Measurements from ENCODE around the gene ZC3H12C. TPM values are rescaled to one million over a fixed set of nuclear protein-coding genes. Genes with fewer than 3 reads are reported as not detected.
A peak's percentile ranks its signal among the peaks of the same experiment; 100 is the strongest.

Gene ZC3H12C
- total and polyA plus RNA-seq, 2 of the 13 experiments (the other 11 are each of a cell fraction or from before 2014, with no cell fraction given), result 2.4 to 5.7 TPM

GRCh38 chr11:110093407-110094297 lies 460 bp downstream of the ZC3H12C start (continued):
- peak; percentile 99 for TF ChIP-seq ZFY (CRISPR knock-in tag; IDR thresholded peaks at IDR 0.05)
- no peak for TF ChIP-seq HOMEZ (CRISPR knock-in tag; IDR thresholded peaks at IDR 0.05; ENCODE audit: low read depth)
- no peak for TF ChIP-seq ZNF24 (IDR thresholded peaks at IDR 0.05)
- peak; percentile 59; the same call in 1 of the 2 replicates for TF ChIP-seq GABPB1 (CRISPR knock-in tag; IDR thresholded peaks at IDR 0.05)
- 0 out of 2 replicates have a peak, but pooled peaks have one; percentile 35 for TF ChIP-seq HDAC2 (CRISPR knock-in tag; IDR thresholded peaks at IDR 0.05)
- 0 out of 2 replicates have a peak, but pooled peaks have one; percentile 49 for TF ChIP-seq HES4 (CRISPR knock-in tag; IDR thresholded peaks at IDR 0.05; ENCODE audit: borderline replicate concordance)
- peak; percentile 28; the same call in 1 of the 2 replicates for TF ChIP-seq SAP130 (CRISPR knock-in tag; IDR thresholded peaks at IDR 0.05; ENCODE audit: low read depth)
- peak; percentile 66; the same call in 1 of the 2 replicates for TF ChIP-seq TAF1 (CRISPR knock-in tag; IDR thresholded peaks at IDR 0.05)
- TF ChIP-seq ZNF496 (CRISPR knock-in tag; IDR thresholded peaks at IDR 0.05; ENCODE audit: insufficient replicate concordance), result no peak
- TF ChIP-seq SPEN (CRISPR knock-in tag; IDR thresholded peaks at IDR 0.05; ENCODE audit: low read depth), result peak; percentile 46; the same call in 1 of the 2 replicates
- TF ChIP-seq MIER2 (CRISPR knock-in tag; IDR thresholded peaks at IDR 0.05), result no peak
- TF ChIP-seq NFKB2 (CRISPR knock-in tag; IDR thresholded peaks at IDR 0.05; ENCODE audit: borderline replicate concordance), result peak; percentile 77; the same call in 1 of the 2 replicates
- peak; percentile 62 for TF ChIP-seq ARID5B (CRISPR knock-in tag; IDR thresholded peaks at IDR 0.05)
- no peak for TF ChIP-seq ZNF614 (CRISPR knock-in tag; IDR thresholded peaks at IDR 0.05; ENCODE audit: borderline replicate concordance)
- TF ChIP-seq MEIS2 (CRISPR knock-in tag; IDR thresholded peaks at IDR 0.05), result 0 out of 2 replicates have a peak, but pooled peaks have one; percentile 28
- TF ChIP-seq ZSCAN20 (CRISPR knock-in tag; IDR thresholded peaks at IDR 0.05; ENCODE audit: borderline replicate concordance), result peak; percentile 37; the same call in 1 of the 2 replicates
- TF ChIP-seq RBAK (CRISPR knock-in tag; IDR thresholded peaks at IDR 0.05), result no peak
- TF ChIP-seq, protein P1, sequence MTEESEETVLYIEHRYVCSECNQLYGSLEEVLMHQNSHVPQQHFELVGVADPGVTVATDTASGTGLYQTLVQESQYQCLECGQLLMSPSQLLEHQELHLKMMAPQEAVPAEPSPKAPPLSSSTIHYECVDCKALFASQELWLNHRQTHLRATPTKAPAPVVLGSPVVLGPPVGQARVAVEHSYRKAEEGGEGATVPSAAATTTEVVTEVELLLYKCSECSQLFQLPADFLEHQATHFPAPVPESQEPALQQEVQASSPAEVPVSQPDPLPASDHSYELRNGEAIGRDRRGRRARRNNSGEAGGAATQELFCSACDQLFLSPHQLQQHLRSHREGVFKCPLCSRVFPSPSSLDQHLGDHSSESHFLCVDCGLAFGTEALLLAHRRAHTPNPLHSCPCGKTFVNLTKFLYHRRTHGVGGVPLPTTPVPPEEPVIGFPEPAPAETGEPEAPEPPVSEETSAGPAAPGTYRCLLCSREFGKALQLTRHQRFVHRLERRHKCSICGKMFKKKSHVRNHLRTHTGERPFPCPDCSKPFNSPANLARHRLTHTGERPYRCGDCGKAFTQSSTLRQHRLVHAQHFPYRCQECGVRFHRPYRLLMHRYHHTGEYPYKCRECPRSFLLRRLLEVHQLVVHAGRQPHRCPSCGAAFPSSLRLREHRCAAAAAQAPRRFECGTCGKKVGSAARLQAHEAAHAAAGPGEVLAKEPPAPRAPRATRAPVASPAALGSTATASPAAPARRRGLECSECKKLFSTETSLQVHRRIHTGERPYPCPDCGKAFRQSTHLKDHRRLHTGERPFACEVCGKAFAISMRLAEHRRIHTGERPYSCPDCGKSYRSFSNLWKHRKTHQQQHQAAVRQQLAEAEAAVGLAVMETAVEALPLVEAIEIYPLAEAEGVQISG (CRISPR knock-in tag; IDR thresholded peaks at IDR 0.05), result peak; percentile 75
- peak; percentile 65; the same call in 1 of the 2 replicates for TF ChIP-seq ZNF230 (CRISPR knock-in tag; IDR thresholded peaks at IDR 0.05)
- TF ChIP-seq ZNF331 (CRISPR knock-in tag; IDR thresholded peaks at IDR 0.05), result peak; percentile 53; the same call in 1 of the 2 replicates
- 0 out of 2 replicates have a peak, but pooled peaks have one; percentile 18 for TF ChIP-seq ZNF772 (CRISPR knock-in tag; IDR thresholded peaks at IDR 0.05)
- TF ChIP-seq HNF4A (CRISPR knock-in tag; IDR thresholded peaks at IDR 0.05), result peak; percentile 56
